Measurements from ENCODE around the gene RFXAP. TPM values are rescaled to one million over a fixed set of nuclear protein-coding genes. Genes with fewer than 3 reads are reported as not detected.

RFXAP gene
- polyA plus RNA-seq, 1 donor from 2014 or later = 14.2 TPM

DNA sequence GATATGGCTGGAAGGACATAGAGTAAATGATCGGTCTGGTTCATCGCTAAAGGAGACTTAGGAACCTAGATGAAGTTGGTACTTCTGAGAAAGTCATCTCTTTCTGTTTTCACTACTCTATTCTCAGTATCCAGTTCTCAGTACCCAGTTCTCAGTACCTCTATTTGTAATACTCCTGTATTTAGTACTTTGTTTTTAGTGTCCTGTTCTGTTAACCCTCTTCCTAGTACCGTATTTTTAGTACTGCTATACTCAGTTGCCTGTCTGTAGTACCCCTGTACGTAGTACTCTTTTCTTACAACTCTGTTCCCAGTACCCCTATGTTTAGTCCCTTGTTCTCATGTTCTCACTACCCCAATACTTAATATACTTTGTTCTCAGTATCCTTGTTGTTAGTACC, 1.2 kb downstream of the RFXAP start:
- no peaks in the 10 kb centered on the region for H3K9me2 ChIP-seq (ENCODE audit: insufficient read depth, low read length)
- H4K20me1 ChIP-seq (ENCODE audit: insufficient read depth) = no peaks in the 10 kb centered on the region
- H2AFZ ChIP-seq (ENCODE audit: low read depth, low read length) = no peak overlapping the region
- H3K79me2 ChIP-seq (replicated peaks; ENCODE audit: insufficient read depth, low read length) = peaks cover 44% of the 10 kb centered on the region
- peaks cover 7% of the 10 kb centered on the region for H3K36me3 ChIP-seq (ENCODE audit: insufficient read depth, low read length)
- peak overlapping the region; percentile 85 for H3K4me3 ChIP-seq (ENCODE audit: low read length)
- H3K9ac ChIP-seq (ENCODE audit: low read length) = peak overlapping the region; percentile 86
- H3K27me3 ChIP-seq (ENCODE audit: insufficient read depth, low read depth, low read length) = no peaks in the 10 kb centered on the region
- H3K9me3 ChIP-seq (ENCODE audit: low read length) = no peaks in the 10 kb centered on the region
- TF ChIP-seq, protein P1, sequence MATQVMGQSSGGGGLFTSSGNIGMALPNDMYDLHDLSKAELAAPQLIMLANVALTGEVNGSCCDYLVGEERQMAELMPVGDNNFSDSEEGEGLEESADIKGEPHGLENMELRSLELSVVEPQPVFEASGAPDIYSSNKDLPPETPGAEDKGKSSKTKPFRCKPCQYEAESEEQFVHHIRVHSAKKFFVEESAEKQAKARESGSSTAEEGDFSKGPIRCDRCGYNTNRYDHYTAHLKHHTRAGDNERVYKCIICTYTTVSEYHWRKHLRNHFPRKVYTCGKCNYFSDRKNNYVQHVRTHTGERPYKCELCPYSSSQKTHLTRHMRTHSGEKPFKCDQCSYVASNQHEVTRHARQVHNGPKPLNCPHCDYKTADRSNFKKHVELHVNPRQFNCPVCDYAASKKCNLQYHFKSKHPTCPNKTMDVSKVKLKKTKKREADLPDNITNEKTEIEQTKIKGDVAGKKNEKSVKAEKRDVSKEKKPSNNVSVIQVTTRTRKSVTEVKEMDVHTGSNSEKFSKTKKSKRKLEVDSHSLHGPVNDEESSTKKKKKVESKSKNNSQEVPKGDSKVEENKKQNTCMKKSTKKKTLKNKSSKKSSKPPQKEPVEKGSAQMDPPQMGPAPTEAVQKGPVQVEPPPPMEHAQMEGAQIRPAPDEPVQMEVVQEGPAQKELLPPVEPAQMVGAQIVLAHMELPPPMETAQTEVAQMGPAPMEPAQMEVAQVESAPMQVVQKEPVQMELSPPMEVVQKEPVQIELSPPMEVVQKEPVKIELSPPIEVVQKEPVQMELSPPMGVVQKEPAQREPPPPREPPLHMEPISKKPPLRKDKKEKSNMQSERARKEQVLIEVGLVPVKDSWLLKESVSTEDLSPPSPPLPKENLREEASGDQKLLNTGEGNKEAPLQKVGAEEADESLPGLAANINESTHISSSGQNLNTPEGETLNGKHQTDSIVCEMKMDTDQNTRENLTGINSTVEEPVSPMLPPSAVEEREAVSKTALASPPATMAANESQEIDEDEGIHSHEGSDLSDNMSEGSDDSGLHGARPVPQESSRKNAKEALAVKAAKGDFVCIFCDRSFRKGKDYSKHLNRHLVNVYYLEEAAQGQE (IDR thresholded peaks at IDR 0.05; ENCODE audit: borderline replicate concordance) = no peak
- TF ChIP-seq POLR2AphosphoS5 (IDR thresholded peaks at IDR 0.05) = no peak
- no peak for TF ChIP-seq EP300 (conservative IDR thresholded peaks at IDR 0.05; ENCODE audit: poor library complexity, severe bottlenecking)
- no peak for TF ChIP-seq TAF1 (IDR thresholded peaks at IDR 0.05; ENCODE audit: low read depth)
- TF ChIP-seq SMC3 (conservative IDR thresholded peaks at IDR 0.05; ENCODE audit: poor library complexity) = no peak
- no peak for TF ChIP-seq MXI1 (conservative IDR thresholded peaks at IDR 0.05; ENCODE audit: poor library complexity, severe bottlenecking)
- no peak for TF ChIP-seq EZH2 (IDR thresholded peaks at IDR 0.05; ENCODE audit: borderline replicate concordance, insufficient read depth, low read length, poor library complexity, severe bottlenecking)
- no peak for TF ChIP-seq RAD21 (conservative IDR thresholded peaks at IDR 0.05)
- TF ChIP-seq, protein P2, sequence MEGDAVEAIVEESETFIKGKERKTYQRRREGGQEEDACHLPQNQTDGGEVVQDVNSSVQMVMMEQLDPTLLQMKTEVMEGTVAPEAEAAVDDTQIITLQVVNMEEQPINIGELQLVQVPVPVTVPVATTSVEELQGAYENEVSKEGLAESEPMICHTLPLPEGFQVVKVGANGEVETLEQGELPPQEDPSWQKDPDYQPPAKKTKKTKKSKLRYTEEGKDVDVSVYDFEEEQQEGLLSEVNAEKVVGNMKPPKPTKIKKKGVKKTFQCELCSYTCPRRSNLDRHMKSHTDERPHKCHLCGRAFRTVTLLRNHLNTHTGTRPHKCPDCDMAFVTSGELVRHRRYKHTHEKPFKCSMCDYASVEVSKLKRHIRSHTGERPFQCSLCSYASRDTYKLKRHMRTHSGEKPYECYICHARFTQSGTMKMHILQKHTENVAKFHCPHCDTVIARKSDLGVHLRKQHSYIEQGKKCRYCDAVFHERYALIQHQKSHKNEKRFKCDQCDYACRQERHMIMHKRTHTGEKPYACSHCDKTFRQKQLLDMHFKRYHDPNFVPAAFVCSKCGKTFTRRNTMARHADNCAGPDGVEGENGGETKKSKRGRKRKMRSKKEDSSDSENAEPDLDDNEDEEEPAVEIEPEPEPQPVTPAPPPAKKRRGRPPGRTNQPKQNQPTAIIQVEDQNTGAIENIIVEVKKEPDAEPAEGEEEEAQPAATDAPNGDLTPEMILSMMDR (IDR thresholded peaks at IDR 0.05; ENCODE audit: poor library complexity, severe bottlenecking) = no peak
- H3K27ac ChIP-seq (ENCODE audit: low read length) = no peak overlapping the region
- H3F3A ChIP-seq (ENCODE audit: insufficient read depth, low read length, poor library complexity, severe bottlenecking) = no peaks in the 10 kb centered on the region
- peak overlapping the region; percentile 95 for H3K4me2 ChIP-seq (ENCODE audit: low read length)

DNA sequence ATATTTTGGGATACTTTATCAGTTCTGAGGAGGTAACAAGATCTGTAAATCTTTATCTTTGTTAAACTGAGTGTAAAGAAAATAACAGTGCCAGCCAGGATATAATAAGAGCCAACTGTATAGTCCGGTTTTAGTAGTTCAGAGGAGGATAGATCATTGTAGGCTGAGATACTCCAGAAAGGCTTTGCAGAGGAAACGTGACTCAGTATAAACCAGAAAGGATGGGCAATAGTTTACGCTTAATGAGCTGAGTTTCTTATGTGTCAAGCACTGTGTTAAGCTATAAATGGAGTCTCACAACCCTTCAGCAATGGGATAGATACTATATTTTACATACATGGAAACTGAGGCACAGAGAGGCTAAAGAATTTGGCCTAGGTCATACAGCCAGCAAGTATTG, 3.8 kb downstream of the RFXAP start:
- TF ChIP-seq, protein P1 (IDR thresholded peaks at IDR 0.05; ENCODE audit: borderline replicate concordance) = no peak
- no peak for TF ChIP-seq MXI1 (conservative IDR thresholded peaks at IDR 0.05; ENCODE audit: poor library complexity, severe bottlenecking)
- TF ChIP-seq EP300 (conservative IDR thresholded peaks at IDR 0.05; ENCODE audit: poor library complexity, severe bottlenecking) = no peak
- no peak for TF ChIP-seq TAF1 (IDR thresholded peaks at IDR 0.05; ENCODE audit: low read depth)
- no peak for TF ChIP-seq SMC3 (conservative IDR thresholded peaks at IDR 0.05; ENCODE audit: poor library complexity)
- TF ChIP-seq, protein P2 (IDR thresholded peaks at IDR 0.05; ENCODE audit: poor library complexity, severe bottlenecking) = no peak
- TF ChIP-seq POLR2AphosphoS5 (IDR thresholded peaks at IDR 0.05) = no peak
- TF ChIP-seq RAD21 (conservative IDR thresholded peaks at IDR 0.05) = no peak
- no peak for TF ChIP-seq EZH2 (IDR thresholded peaks at IDR 0.05; ENCODE audit: borderline replicate concordance, insufficient read depth, low read length, poor library complexity, severe bottlenecking)
- no peak overlapping the region for H2AFZ ChIP-seq (ENCODE audit: low read depth, low read length)
- H3K9ac ChIP-seq (ENCODE audit: low read length) = no peak overlapping the region
- H3K27me3 ChIP-seq (ENCODE audit: insufficient read depth, low read depth, low read length) = no peaks in the 10 kb centered on the region
- H4K20me1 ChIP-seq (ENCODE audit: insufficient read depth) = no peaks in the 10 kb centered on the region
- H3K27ac ChIP-seq (ENCODE audit: low read length) = no peak overlapping the region
- no peaks in the 10 kb centered on the region for H3K9me3 ChIP-seq (ENCODE audit: low read length)
- peak overlapping the region; percentile 13 for H3K4me2 ChIP-seq (ENCODE audit: low read length)
- no peaks in the 10 kb centered on the region for H3K9me2 ChIP-seq (ENCODE audit: insufficient read depth, low read length)
- peak overlapping the region; percentile 20 for H3K4me3 ChIP-seq (ENCODE audit: low read length)
- H3F3A ChIP-seq (ENCODE audit: insufficient read depth, low read length, poor library complexity, severe bottlenecking) = no peaks in the 10 kb centered on the region
- peaks cover 7% of the 10 kb centered on the region for H3K36me3 ChIP-seq (ENCODE audit: insufficient read depth, low read length)
- peaks cover 47% of the 10 kb centered on the region for H3K79me2 ChIP-seq (replicated peaks; ENCODE audit: insufficient read depth, low read length)
